ENCODE results near the gene TFIP11.

DNA sequence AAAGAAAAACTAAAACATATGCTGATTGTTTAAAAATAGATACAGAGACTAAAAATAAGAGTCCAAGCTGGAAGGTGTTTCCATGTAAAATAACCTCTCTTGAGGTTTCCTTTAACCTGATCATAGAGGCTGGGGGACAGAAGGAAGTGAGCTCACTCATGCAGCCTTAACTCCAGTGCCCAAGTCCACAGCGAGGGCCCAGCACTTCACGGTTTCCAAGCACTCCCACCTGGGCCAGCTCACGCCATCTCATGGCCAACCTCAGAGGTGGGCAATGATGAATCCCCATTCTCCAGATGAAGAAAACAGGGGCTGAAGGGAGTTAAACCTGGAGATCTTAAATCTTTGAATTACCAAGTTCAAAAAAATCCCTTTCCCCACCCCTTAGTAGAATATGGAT, 14.9 kb upstream of the TFIP11 start:
- TF ChIP-seq, protein P1, sequence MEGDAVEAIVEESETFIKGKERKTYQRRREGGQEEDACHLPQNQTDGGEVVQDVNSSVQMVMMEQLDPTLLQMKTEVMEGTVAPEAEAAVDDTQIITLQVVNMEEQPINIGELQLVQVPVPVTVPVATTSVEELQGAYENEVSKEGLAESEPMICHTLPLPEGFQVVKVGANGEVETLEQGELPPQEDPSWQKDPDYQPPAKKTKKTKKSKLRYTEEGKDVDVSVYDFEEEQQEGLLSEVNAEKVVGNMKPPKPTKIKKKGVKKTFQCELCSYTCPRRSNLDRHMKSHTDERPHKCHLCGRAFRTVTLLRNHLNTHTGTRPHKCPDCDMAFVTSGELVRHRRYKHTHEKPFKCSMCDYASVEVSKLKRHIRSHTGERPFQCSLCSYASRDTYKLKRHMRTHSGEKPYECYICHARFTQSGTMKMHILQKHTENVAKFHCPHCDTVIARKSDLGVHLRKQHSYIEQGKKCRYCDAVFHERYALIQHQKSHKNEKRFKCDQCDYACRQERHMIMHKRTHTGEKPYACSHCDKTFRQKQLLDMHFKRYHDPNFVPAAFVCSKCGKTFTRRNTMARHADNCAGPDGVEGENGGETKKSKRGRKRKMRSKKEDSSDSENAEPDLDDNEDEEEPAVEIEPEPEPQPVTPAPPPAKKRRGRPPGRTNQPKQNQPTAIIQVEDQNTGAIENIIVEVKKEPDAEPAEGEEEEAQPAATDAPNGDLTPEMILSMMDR (IDR thresholded peaks at IDR 0.05), result no peak
- no peak for TF ChIP-seq EZH2phosphoT487 (IDR thresholded peaks at IDR 0.05)
- TF ChIP-seq EZH2 (IDR thresholded peaks at IDR 0.05), result no peak
